Natural killer cell (primary cell): Measurements from ENCODE around the gene MICU2. TPM values are rescaled to one million over a fixed set of nuclear protein-coding genes. Genes with fewer than 3 reads are reported as not detected.

Experiments
- ATAC-seq, 3 donors: fragments of 150-1000 bp in 2 of 3; fragments of 200-7000 bp in 1 of 3; cut with Tn5 transposase; 1 replicate in 1 of 3; 2 replicates in 2 of 3; pipeline ENCODE4 v1.10.0; 2021; ENCODE audit warnings: mild to moderate bottlenecking in 2 of 3, moderate library complexity in 2 of 3
- DNase-seq, 2 donors: peaks; one replicate each; pipeline versions ENCODE4 v3.0.0 to v3.0.0-alpha.2; 2013 to 2021; ENCODE audit warnings: mixed read lengths in 1 of 2
- H3K27ac ChIP-seq: one replicate; pipeline ENCODE4 v1.5.1; 2013; ENCODE audit warnings: mild to moderate bottlenecking, low read length
- H3K27me3 ChIP-seq: one replicate; pipeline ENCODE4 v1.6.1; 2013; ENCODE audit warnings: low read length; ENCODE audit not compliant: control insufficient read depth, insufficient read depth
- H3K36me3 ChIP-seq: one replicate; pipeline ENCODE4 v1.6.1; 2013; ENCODE audit warnings: low read length; ENCODE audit not compliant: control insufficient read depth, insufficient read depth
- H3K4me1 ChIP-seq: one replicate; pipeline ENCODE4 v1.6.1; 2013; ENCODE audit warnings: low read length; ENCODE audit not compliant: control insufficient read depth, insufficient read depth
- H3K4me3 ChIP-seq: one replicate; pipeline ENCODE4 v1.5.1; 2013; ENCODE audit warnings: low read length
- H3K9me3 ChIP-seq: one replicate; pipeline ENCODE4 v1.6.1; 2013; ENCODE audit warnings: low read length; ENCODE audit not compliant: control insufficient read depth, insufficient read depth
- H3K27ac Mint-ChIP-seq, 2 donors: one replicate each; pipeline ENCODE4 v1.8.0; 2022; ENCODE audit warnings: mild to moderate bottlenecking in 2 of 2, mixed read lengths in 2 of 2, moderate library complexity in 1 of 2
- H3K27me3 Mint-ChIP-seq, 2 donors: one replicate each; pipeline ENCODE4 v1.8.0; 2022; ENCODE audit warnings: low read depth in 2 of 2, mixed read lengths in 2 of 2
- H3K36me3 Mint-ChIP-seq: one replicate; pipeline ENCODE4 v1.8.0; 2022; ENCODE audit warnings: mixed read lengths
- H3K4me1 Mint-ChIP-seq, 2 donors: one replicate each; pipeline ENCODE4 v1.8.0; 2022; ENCODE audit warnings: mixed read lengths in 2 of 2
- H3K4me3 Mint-ChIP-seq: one replicate; pipeline ENCODE4 v1.8.0; 2022; ENCODE audit warnings: mild to moderate bottlenecking, moderate library complexity, mixed read lengths
- H3K9me3 Mint-ChIP-seq, 2 donors: one replicate each; pipeline ENCODE4 v1.8.0; 2022; ENCODE audit warnings: mixed read lengths in 2 of 2
- CTCF ChIP-seq: fragments of 200-600 bp; IDR thresholded peaks from one replicate; pipeline ENCODE4 v1.8.0; 2022; ENCODE audit warnings: antibody characterized with exemption
- WGBS: methylation state at CpG from one replicate; pipeline ENCODE4 v1.1.7; 2013; ENCODE audit warnings: missing lambda C conversion rate; ENCODE audit not compliant: insufficient coverage; 5-methylcytosine and 5-hydroxymethylcytosine counted together
- intact Hi-C: fragments of 100-400 bp; cut with micrococcal nuclease; formaldehyde crosslinking; loops from one replicate; pipeline ENCODE4 v1.14.2; 2022
- total RNA-seq, 4 donors: library from RNA; stranded (reverse); fragments of 120-200 nt in 1 of 4; gene quantifications; one replicate each; pipeline versions ENCODE4 v1.2.3 to v1.2.4, GENCODE V29; 2013 to 2022

The MICU2 gene
- total RNA-seq, 3 donors from 2014 or later (not counting 1 experiment from before 2014, with no cell fraction given): 40.2 to 47.1 (median 41.4) TPM

GRCh38 chr13:21528616-21529015, 75.4 kb downstream of the MICU2 start:
- H3K36me3 Mint-ChIP-seq: no peaks in the 10 kb centered on the region
- Histone ChIP-seq H3K4me1 (no peaks in the 10 kb centered on the region), H3K27me3 (no peaks in the 10 kb centered on the region), H3K27ac (no peak overlapping the region), H3K36me3 (peaks cover 18% of the 10 kb centered on the region), H3K4me3 (no peak overlapping the region), H3K9me3 (no peaks in the 10 kb centered on the region)
- no peaks in the 10 kb centered on the region for H3K9me3 Mint-ChIP-seq
- ATAC-seq: no peak
- no peak overlapping the region for H3K27ac Mint-ChIP-seq
- DNase-seq: no peak
- 90% methylated on average over 6 of the region's 6 CpGs for WGBS
- H3K4me3 Mint-ChIP-seq: no peak overlapping the region
- TF ChIP-seq CTCF: no peak
- H3K4me1 Mint-ChIP-seq: peaks cover 5 to 16% of the 10 kb centered on the region in 2 donors
- H3K27me3 Mint-ChIP-seq: no peaks in the 10 kb centered on the region
- intact Hi-C loops: no loop called here

DNA sequence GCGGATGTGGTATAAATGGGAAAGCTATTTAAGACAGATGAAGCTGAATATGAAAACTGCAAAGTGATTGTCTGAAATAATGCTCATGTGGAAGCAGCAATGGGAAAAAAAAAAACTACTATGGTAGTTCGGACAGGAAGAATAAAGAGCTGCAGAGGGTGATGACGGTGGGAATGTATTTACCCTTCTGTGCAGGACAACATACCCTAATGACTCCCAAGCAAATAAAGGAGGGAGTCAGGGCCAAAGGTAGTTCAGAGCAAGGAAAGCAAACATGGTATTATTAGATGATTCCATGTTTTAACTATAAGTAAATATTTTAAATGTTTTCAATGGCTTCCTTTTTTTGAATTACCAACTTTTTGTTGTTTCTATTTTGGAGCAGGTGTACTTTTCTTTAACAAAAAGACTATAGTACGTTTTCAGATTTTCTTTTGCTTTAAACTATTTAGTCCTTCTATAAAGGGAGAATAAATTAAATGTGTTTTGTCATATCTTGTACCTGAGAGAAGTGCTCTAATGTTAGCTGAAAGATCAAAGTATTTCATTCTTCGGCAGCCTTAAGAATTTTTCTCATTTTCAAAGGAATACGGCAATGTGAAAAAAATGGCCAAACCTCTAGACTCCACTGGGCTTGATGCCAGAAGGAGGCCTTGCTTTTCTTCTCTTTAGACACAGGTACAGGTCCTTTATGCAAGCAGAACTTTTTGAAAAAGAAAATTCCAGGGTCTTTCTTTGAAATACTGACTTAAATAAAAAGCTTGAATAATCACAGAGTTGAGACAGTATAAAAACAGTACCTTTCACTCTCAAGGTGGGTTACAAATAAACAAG, 77.0 kb downstream of the MICU2 start:
- intact Hi-C loops: no loop called here
- Histone ChIP-seq H3K4me1 (no peaks in the 10 kb centered on the region), H3K27ac (no peak overlapping the region), H3K27me3 (no peaks in the 10 kb centered on the region), H3K9me3 (no peaks in the 10 kb centered on the region), H3K36me3 (peaks cover 28% of the 10 kb centered on the region), H3K4me3 (no peak overlapping the region)
- WGBS: 96% methylated on average over 3 of the region's 6 CpGs
- TF ChIP-seq CTCF: no peak
- Mint-ChIP-seq H3K36me3 (no peaks in the 10 kb centered on the region), H3K27me3 (no peaks in the 10 kb centered on the region), H3K4me3 (no peak overlapping the region), H3K27ac (no peak overlapping the region), H3K4me1 (peaks cover 0 to 5% of the 10 kb centered on the region in 2 donors), H3K9me3 (no peaks in the 10 kb centered on the region)
- ATAC-seq (no peak), DNase-seq (no peak)

- H3K27me3 Mint-ChIP-seq: no peaks in the 10 kb centered on the region
- H3K4me1 Mint-ChIP-seq: peaks cover 4 to 10% of the 10 kb centered on the region in 2 donors
- no peak overlapping the region for H3K4me3 Mint-ChIP-seq
- no peaks in the 10 kb centered on the region for H3K36me3 Mint-ChIP-seq
- DNase-seq (no peak), ATAC-seq (no peak)
- no peak overlapping the region for H3K27ac Mint-ChIP-seq
- WGBS: 100% methylated on average over 2 of the region's 2 CpGs
- no peaks in the 10 kb centered on the region for H3K27me3 ChIP-seq
- TF ChIP-seq CTCF: no peak
- H3K9me3 Mint-ChIP-seq: no peaks in the 10 kb centered on the region
- H3K4me3 ChIP-seq: no peak overlapping the region
- H3K9me3 ChIP-seq: no peaks in the 10 kb centered on the region
- intact Hi-C loops: no loop called here
- peaks cover 41% of the 10 kb centered on the region for H3K36me3 ChIP-seq
- no peak overlapping the region for H3K27ac ChIP-seq
- H3K4me1 ChIP-seq: no peaks in the 10 kb centered on the region
Measured at GRCh38 chr13:21522847-21523246, 81.1 kb downstream of the MICU2 start.
